HL-60 (cell line): ENCODE results near the gene ZBTB7B.

Source experiments
- CTCF ChIP-seq: IDR thresholded peaks from one replicate; pipeline ENCODE4 v1.5.1; 2011; ENCODE audit warnings: low read length, control low read depth, inconsistent platforms; ENCODE audit not compliant: insufficient read depth
- GABPA ChIP-seq: IDR thresholded peaks from 2 replicates; pipeline ENCODE4 v1.6.1; 2012; ENCODE audit warnings: low read depth
- POLR2AphosphoS5 ChIP-seq: IDR thresholded peaks from 2 replicates; pipeline ENCODE4 v1.6.1; 2012; ENCODE audit warnings: low read depth
- REST ChIP-seq: IDR thresholded peaks from 2 replicates; pipeline ENCODE4 v1.6.1; 2012; ENCODE audit warnings: low read depth; ENCODE audit not compliant: insufficient replicate concordance
- SPI1 ChIP-seq: IDR thresholded peaks from 2 replicates; pipeline ENCODE4 v1.6.1; 2012; ENCODE audit warnings: low read depth, mild to moderate bottlenecking, borderline replicate concordance

DNA sequence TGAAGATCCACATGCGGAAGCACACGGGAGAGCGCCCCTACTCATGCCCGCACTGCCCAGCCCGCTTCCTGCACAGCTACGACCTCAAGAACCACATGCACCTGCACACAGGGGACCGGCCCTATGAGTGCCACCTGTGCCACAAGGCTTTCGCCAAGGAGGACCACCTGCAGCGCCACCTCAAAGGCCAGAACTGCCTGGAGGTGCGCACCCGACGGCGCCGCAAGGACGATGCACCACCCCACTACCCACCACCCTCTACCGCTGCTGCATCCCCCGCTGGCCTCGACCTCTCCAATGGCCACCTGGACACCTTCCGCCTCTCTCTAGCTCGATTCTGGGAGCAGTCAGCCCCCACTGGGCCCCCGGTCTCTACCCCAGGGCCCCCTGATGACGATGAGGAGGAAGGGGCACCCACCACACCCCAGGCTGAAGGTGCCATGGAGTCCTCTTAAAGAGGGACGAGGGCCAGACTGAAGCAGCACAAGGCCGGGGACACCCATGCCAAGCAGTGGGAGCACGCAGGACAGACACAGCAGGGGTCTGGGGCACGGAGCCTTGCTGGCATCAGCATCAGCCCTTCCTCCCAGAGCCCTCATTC, 13.7 kb downstream of the ZBTB7B start:
- TF ChIP-seq REST, result no peak
- TF ChIP-seq CTCF, result no peak
- TF ChIP-seq POLR2AphosphoS5, result peak; percentile 67
- TF ChIP-seq GABPA, result no peak
- no peak for TF ChIP-seq SPI1
